Effector CD4-positive, alpha-beta T cell (primary cell): ENCODE results near the gene MAGT1.
"Not testable (repeated sequence)": the region's sequence is repeated elsewhere in the genome, so short reads cannot be mapped to it uniquely, and the experiment has no call there.

Source experiments
- DNase-seq: peaks from one replicate; pipeline ENCODE4 v3.0.0-alpha.2; 2020
- total RNA-seq: gene quantifications from one replicate; lab custom pipeline; 2026; lab: John Stamatoyannopoulos, UW

MAGT1 gene
- 44.1 reads per million, percentile 65 among the genes with 10 or more reads in this experiment for total RNA-seq

DNA sequence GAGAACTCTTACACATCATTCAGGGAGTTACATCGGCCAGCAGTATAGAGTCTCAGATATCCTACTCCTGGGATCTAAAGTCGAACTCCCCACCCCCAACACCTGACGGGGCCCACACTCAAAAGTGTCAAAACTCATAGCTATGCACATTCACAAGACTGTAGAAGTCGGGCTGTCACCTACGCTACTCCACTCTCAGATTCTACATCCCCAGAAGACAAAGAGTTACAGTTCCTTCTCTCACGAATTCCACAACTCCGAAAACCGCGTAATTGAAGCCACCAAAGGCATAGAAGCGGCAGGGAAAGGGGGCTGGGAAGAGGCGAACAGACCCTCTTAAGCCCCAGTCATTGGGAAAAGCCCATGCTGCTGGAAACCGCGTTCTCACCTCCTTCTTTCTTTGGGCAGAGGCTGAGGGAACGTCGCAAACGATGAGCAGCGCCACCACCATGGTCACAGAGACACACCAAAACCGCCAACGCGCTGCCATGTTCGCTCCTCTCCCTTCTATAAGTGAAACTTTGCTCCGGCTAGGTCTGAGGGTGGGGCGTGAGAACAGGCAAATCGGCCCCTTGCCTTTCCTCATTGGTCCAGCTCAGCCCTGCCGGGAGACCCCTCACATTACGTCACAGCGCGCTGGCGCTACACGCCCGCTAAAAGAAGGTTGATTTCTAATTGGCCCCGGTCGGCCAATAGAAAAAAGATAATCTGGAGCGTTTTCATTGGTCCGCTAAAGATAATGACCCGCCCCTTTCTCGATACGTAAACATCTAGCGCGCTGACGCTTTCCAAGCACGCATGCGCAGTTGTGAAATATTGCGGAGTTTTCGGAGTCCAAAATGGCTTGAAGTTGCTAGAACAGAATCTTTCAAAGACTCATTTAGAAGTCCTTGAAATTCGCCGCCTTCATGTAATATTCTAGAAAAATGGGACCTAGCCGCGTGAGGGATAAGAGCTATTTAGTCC lies at the start of gene MAGT1:
TSS of gene MAGT1 (minus strand) at position 515 of the 966 bp plus-strand sequence. CDS start at position 490, 25 bp downstream.
- peak; percentile 84 for DNase-seq

DNA sequence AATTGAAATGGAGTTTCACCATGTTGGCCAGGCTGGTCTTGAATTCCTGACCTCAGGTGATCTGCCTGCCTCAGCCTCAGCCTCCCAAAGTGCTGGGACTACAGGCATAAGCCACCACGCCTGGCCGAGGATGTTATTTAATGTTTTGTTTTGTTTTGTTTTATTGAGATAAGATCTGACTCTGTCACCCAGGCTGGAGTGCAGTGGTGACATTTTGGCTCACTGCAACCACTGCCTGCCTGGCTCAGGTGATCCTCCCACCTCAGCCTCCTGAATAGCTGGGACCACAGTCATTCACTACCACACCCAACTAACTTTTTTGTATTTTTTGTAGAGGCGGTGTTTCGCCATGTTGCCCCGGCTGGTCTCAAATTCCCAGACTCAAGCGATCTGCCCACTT lies 49.8 kb upstream of the MAGT1 start:
- not testable (repeated sequence) for DNase-seq

DNA sequence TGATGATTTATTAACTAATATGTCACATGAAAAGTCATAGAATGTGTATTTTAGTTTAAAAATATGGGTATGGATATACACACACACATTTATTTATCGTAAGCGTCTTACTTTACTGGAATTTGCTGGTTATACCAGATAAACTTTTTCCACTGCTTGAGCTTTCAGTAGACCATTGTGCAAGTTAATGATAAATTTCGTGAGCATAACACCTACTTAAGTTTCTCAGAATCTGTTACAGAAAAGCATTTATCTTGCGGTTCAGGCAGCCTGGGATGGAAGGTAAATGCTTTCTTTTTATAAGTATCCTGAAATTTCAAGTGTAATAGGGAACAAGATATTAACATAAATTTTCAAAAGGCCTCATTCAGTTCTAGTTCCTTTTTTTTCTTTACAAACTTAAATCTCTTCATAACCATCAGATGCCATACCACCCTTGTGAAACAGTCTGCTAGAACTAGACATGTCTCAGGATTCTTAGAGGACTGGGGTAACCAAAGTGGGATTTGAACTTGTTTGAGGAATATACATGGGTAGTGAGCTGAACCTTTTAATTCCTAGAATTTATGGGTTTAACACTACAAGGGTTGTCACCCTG lies 42.9 kb upstream of the MAGT1 start:
- no peak for DNase-seq

DNA sequence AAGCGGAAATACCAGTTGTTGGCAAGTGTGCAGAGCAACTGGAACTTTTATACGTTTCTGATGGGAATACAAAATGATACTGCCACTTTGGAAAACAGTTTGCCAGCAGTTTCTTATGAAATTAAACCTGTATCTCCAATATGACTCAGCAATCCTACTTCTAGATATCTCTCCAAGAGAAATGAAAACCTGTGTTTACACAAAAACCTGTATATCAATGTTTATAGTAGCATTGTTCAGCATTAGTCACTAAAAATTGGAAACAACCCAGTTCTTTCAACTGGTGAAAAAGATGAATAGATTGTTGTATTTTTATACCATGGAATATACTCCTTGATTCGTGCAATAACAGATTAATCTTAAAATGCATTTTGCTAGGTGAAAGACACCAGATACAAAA lies 42.1 kb upstream of the MAGT1 start:
- no peak for DNase-seq

- no peak for DNase-seq
Observed at GRCh38 chrX:77936299-77936698, 41.1 kb upstream of the MAGT1 start.

DNA sequence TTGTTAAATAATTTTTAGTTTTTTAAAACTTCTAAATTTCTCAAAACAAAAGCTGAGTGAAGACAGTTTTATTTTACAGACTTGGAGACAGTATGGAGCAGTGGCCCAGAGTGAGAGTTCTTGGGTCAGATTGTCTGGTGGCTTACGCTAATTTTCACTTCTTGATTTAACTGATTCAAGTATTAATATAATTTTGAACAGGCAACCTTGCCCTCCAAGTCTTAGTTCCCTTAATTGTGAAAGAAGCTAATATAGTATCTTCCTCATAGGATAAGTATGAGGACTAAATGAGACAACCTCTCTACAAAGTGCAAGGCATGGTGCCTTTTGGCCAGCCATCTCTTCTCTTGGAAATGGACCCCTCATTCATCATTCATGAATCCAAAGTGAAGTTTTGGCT lies 40.7 kb upstream of the MAGT1 start:
- DNase-seq: no peak

DNA sequence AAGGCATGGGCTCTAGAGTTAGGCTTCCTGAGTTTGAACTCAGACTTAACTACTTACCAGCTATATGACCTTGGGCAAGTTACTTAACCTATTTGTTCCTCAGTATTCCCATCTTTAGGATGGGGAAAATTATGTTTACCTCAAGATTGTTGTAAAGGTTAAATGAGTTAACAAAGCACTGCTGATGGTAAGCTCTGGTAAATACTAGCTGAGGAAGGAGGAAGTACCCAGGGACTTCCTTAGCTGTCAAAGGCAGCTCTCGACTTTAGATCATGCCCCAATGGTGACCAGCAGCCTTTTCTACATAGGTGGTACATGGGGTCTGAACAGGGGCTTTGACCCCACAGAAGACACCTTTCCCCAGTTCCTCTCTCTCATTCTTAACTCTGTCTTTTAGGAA lies 35.3 kb upstream of the MAGT1 start:
- no peak for DNase-seq

DNA sequence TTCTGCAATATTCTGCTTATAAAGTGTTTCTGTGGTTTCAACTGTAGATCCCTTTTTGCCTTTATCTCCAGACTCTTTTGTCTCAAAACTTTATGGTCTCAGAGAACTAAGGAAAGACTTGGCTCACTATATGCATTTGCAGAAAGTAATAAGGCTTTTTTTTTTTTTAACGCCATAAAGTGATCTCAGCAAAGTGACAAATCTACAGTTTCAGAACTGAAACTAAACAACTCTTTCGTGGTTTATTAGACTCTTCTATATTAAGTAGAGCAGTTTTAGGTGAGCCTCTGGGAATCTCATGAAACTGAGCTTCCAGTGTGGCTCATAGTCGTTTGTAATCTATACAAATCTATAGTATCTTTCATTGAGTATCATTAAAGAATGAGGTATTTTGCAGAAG lies 30.5 kb upstream of the MAGT1 start:
- DNase-seq: no peak

- no peak for DNase-seq
Observed at GRCh38 chrX:77924320-77924859, 29.2 kb upstream of the MAGT1 start.

GRCh38 chrX:77922787-77923186 lies 27.6 kb upstream of the MAGT1 start:
- DNase-seq: no peak

DNA sequence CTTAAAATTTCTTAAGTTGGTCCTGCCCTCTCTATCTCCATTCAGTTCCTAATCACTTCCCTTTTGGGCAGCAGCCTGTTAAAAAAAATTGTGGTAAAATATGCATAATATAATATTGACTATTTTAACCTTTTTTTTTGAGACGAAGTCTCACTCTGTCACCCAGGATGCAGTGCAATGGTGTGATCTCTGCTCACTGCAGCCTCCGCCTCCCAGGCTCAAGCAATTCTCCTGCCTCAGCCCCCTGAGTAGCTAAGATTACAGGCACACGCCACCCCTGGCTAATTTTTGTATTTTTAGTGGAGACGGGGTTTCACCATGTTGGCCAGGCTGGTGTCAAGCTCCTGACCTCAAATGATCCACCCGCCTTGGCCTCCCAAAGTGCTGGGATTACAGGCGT lies 24.1 kb upstream of the MAGT1 start:
- not testable (repeated sequence) for DNase-seq

- no peak for DNase-seq
Observed at GRCh38 chrX:77918568-77918967, 23.3 kb upstream of the MAGT1 start.

DNA sequence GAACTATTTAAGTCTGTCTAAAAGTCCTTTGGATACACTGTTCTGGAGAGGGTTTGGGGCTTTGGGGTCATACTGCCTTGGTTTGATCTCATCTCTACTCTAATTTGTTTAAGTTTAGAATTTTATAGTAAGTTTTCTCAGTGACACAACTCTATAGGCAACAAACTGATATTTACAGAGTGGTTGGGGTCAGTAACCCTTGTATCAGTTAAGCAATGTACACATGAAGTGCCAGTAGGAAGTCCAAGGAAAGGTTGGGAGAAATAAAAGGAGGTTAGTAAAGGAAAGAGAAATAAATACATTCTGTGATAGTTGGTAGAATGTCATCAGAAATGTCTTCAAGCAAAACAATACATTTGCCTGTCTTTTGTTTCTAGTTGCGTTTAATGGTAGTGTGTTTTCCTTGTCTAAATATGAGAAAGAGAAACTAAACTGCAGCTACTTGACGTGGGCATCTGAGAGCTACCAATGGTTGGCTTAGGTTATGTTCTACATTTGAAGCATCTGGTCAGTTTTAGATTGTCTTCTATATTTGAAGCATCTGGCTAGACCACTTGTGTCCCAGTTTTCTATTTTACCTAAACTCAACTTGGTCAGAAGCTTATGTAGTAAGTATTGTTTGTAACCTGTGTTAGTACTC lies 22.2 kb upstream of the MAGT1 start:
- DNase-seq: no peak

DNA sequence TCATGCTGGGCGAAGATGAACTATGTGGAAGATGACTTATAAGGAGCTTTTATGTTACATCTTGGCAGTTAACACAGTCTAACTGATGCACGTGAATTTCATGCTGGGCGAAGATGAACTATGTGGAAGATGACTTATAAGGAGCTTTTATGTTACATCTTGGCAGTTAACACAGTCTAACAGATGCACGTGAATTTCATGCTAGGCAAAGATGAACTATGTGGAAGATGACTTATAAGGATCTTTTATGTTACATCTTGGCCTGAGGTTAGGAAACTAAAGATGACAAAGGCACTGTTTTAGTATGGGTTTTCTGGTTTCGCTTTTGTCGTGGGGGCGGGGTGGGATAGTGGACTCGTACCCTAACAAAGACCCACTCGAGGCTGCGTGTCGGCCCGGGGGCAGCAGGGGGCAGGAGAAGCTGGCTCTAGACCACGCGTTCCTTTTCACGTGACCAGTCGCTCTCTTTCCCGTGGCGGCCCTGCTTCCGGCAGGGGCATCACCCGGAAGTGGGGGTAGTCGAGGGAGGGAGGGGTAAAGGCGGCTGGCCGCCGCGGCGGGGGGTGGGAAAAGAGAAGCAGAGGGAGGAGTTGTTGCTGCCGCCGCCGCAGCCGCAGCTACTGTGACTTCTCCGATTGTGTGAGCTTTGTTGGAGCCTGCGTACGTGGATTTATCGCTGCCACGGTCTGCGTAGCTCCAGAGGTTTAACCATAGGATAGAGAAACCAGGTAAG lies 15.0 kb upstream of the MAGT1 start, which contains the start of gene ATP7A:
TSS of gene ATP7A (plus strand) at position 586 of the 733 bp plus-strand sequence. CDS start 60,949 bp downstream, outside the sequence.
- DNase-seq: peak; percentile 83

DNA sequence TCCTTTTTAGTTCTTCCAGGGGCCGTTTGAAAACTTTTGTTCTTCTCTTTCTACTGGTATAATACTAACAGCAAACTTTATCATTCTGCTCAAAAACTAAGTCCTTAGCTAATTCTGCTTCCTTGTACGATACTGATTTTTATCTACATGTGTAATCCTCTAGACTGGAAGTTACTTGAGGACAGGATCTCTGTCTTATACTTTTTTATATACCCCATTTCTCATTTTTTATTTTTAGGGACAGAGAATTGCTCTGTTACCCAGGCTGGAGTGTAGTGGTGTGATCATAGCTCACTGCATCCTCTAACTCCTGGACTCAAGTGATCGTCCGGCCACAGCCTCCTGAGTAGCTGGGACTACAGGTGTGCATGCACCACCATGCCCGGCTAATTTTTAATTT lies 6.3 kb upstream of the MAGT1 start:
- DNase-seq: no peak

DNA sequence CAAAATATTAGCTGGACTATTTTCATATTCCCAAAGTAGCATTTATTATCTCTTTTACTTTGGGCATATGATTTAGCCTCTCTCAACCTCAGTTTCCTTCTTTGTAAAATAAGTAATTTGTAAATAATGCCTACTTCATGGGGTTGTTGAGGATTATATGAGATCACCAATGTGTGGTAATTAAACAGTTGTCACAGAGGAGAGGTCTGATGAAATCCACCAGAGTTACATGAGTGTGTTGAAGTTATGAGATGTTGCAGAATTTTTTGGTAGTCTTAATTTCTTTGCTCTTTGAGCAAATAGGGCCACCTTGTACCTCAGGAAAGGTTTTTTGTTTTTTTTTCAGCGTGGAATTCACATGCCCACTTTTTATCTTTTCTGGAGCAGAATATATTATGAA lies 5.5 kb upstream of the MAGT1 start:
- no peak for DNase-seq

- DNase-seq: peak; percentile 60
Observed at GRCh38 chrX:77899081-77899828, 4.0 kb upstream of the MAGT1 start, which contains the start of gene COX7B. Gene COX7B, plus strand, starts transcription at chrX:77899468. Its CDS starts 86 bp downstream, at chrX:77899554.

DNA sequence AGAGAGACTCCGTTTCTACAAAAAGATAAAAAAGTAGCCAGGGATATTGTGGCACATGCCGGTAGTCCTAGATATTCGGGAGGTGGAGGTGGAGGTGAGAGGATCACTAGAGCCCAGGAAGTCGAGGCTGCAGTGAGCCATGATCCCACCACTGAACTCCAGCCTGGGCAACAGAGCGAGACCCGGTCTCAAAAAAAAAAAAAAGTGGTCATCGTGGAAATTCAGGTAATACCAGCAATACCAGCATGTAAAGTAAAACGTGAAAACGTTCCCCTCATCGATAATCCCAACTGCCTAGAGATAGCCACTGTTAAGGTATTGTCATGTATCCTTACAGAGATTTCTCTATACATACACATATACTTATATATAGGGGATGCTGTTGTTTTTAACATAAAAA lies 1.5 kb downstream of the MAGT1 start:
- DNase-seq: no peak

DNA sequence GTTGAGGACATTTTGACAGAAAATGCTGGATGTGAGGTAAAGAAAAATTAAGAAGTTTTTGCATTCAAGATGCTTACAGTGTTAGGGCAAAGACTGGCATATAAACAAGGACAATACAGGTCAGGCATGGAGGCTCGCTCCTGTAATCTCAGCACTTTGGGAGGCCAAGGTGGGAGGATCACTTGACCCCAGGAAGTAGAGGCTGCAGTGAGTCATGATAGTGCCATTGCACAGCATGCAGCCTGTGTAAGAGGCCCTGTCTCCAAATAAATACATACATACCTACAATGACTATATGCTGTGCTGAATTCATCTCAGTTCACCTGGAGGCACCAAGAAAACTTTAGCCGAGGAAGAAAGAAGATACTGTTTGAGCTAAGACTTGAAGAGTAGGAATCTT lies 2.3 kb downstream of the MAGT1 start:
- DNase-seq: no peak

- not testable (repeated sequence) for DNase-seq
Observed at GRCh38 chrX:77881418-77881817, 13.8 kb downstream of the MAGT1 start.

DNA sequence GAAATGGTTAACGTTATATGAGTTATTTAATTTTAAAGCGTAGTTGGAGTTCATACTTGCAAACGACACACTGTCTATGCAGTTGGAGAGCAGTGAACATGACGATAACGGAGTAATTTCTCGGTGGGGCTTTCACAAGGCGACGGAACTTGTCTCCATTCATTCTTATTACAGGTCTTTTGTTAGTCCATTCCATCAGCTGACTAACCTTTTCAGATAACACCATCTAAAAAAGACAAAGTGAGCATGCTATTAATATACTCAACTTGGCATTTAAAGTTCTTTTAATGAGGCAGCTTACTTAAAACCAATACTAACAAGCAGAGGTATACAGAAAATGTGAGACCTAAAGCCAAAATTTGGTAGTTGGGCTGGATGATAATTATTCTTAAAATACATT lies 19.9 kb downstream of the MAGT1 start:
- DNase-seq: no peak
